ENCODE data around the gene OXA1L.
A peak's percentile ranks its signal among the peaks of the same experiment; 100 is the strongest.
"Not testable (repeated sequence)": the region's sequence is repeated elsewhere in the genome, so short reads cannot be mapped to it uniquely, and the experiment has no call there.

The OXA1L gene

GRCh38 chr14:22747769-22748168, 18.7 kb upstream of the OXA1L start:
- H3K4me3 Mint-ChIP-seq = no peak overlapping the region
- peaks cover 2% of the 10 kb centered on the region for H3K36me3 Mint-ChIP-seq (ENCODE audit: insufficient read depth)
- no peak for ATAC-seq (replicated peaks)
- H3K27ac Mint-ChIP-seq = no peak overlapping the region
- DNase-seq = no peak
- H3K9me3 Mint-ChIP-seq = no peaks in the 10 kb centered on the region
- H3K27me3 Mint-ChIP-seq = peaks cover 18% of the 10 kb centered on the region in 2 donors
- no peaks in the 10 kb centered on the region for H3K4me1 Mint-ChIP-seq (ENCODE audit: low read depth in 2 of 2)

DNA sequence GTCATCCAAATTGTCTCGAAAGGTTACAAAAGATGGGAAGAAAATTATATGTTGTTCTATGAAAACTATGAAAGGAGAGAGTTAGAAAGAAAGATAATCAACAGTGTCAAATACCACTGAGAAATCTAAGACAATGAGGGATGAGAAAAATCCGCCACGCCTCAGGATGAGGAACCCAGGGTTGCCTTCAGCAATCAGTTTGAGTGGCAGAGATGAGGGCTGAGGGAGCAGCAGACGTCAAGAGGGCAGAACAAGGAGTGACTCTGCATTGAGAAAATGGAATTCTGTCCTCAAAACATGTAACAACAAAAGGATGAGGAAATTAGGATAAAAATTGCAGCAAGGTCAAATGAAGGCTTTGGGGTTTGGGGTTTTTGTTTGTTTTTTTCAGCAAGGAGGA, 18.3 kb upstream of the OXA1L start:
- Mint-ChIP-seq H3K36me3 (ENCODE audit: insufficient read depth) (peaks cover 2% of the 10 kb centered on the region), H3K27me3 (peaks cover 20 to 22% of the 10 kb centered on the region in 2 donors), H3K4me1 (ENCODE audit: low read depth in 2 of 2) (no peaks in the 10 kb centered on the region), H3K9me3 (no peaks in the 10 kb centered on the region), H3K4me3 (no peak overlapping the region), H3K27ac (peak overlapping the region in 1 of 2 donors; percentile 59)
- ATAC-seq (replicated peaks) (no peak), DNase-seq (no peak)

DNA sequence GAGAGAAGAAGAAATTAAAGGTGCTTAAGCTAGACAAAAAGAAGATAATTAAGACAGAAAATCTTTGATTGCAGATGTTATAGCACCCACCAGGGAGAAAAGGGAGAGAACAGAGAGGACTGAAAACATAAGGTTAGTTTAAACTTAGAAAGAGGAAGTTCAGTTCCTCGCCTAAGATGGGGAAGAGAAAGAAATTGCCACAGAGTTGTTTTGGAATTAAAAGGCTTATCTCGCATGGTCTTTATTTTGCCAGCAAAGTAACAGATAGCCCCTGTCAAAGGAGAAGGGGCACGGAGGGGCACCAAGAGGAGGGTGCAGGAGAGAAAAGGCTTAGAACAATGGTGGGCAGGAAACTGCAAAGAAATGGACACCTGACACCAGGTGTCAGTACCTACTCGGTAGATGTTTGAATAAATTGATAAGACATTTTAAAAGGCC, 17.8 kb upstream of the OXA1L start:
- Mint-ChIP-seq H3K9me3 (no peaks in the 10 kb centered on the region), H3K27me3 (peaks cover 22 to 26% of the 10 kb centered on the region in 2 donors), H3K36me3 (ENCODE audit: insufficient read depth) (peaks cover 2% of the 10 kb centered on the region), H3K4me3 (no peak overlapping the region), H3K4me1 (ENCODE audit: low read depth in 2 of 2) (no peaks in the 10 kb centered on the region), H3K27ac (peak overlapping the region in 1 of 2 donors; percentile 59)
- ATAC-seq (replicated peaks) (no peak), DNase-seq (no peak)

- Mint-ChIP-seq H3K36me3 (ENCODE audit: insufficient read depth) (peaks cover 2% of the 10 kb centered on the region), H3K4me1 (ENCODE audit: low read depth in 2 of 2) (no peaks in the 10 kb centered on the region), H3K27me3 (peaks cover 25 to 26% of the 10 kb centered on the region in 2 donors), H3K4me3 (no peak overlapping the region), H3K9me3 (no peaks in the 10 kb centered on the region), H3K27ac (no peak overlapping the region)
- ATAC-seq (replicated peaks) = no peak
- DNase-seq = no peak
Measured at GRCh38 chr14:22752422-22752821, 14.1 kb upstream of the OXA1L start.

GRCh38 chr14:22753586-22753985, 12.9 kb upstream of the OXA1L start:
- no peaks in the 10 kb centered on the region for H3K4me1 Mint-ChIP-seq (ENCODE audit: low read depth in 2 of 2)
- H3K9me3 Mint-ChIP-seq = no peaks in the 10 kb centered on the region
- H3K27me3 Mint-ChIP-seq = peaks cover 25 to 26% of the 10 kb centered on the region in 2 donors
- H3K4me3 Mint-ChIP-seq = no peak overlapping the region
- H3K27ac Mint-ChIP-seq = no peak overlapping the region
- ATAC-seq (replicated peaks) (no peak), DNase-seq (no peak)
- H3K36me3 Mint-ChIP-seq (ENCODE audit: insufficient read depth) = peaks cover 2% of the 10 kb centered on the region

GRCh38 chr14:22757972-22758650, 8.4 kb upstream of the OXA1L start:
- not testable (repeated sequence) for H3K4me1 Mint-ChIP-seq (ENCODE audit: low read depth in 2 of 2); DNase-seq; H3K9me3 Mint-ChIP-seq; H3K36me3 Mint-ChIP-seq (ENCODE audit: insufficient read depth); H3K27ac Mint-ChIP-seq; ATAC-seq (replicated peaks); H3K27me3 Mint-ChIP-seq; H3K4me3 Mint-ChIP-seq

DNA sequence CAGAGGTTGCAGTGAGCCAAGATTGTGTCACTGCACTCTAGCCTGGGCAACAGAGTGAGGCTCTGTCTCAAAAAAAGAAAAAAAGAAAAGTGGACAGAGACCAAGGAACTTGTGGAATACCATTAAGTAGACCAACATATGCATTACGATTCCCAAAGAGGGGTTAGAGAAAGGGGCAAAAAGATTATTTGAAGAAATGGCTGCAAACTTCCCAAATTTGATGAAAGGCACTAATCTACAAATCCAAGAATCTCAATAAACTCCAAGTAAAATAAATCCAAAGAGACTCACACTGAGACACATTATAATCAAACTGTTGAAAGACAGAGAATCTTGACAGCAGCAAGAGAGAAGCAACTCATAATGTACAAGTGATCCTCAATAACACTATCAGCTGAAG, 4.8 kb upstream of the OXA1L start:
- no peak overlapping the region for H3K4me3 Mint-ChIP-seq
- ATAC-seq (replicated peaks) (no peak), DNase-seq (no peak)
- no peak overlapping the region for H3K27ac Mint-ChIP-seq
- peaks cover 10% of the 10 kb centered on the region for H3K36me3 Mint-ChIP-seq (ENCODE audit: insufficient read depth)
- H3K27me3 Mint-ChIP-seq = no peaks in the 10 kb centered on the region
- no peaks in the 10 kb centered on the region for H3K9me3 Mint-ChIP-seq
- H3K4me1 Mint-ChIP-seq (ENCODE audit: low read depth in 2 of 2) = peaks cover 5 to 6% of the 10 kb centered on the region in 2 donors

GRCh38 chr14:22764382-22764781, 2.1 kb upstream of the OXA1L start:
- Mint-ChIP-seq H3K4me3 (no peak overlapping the region), H3K4me1 (ENCODE audit: low read depth in 2 of 2) (peaks cover 23 to 28% of the 10 kb centered on the region in 2 donors), H3K36me3 (ENCODE audit: insufficient read depth) (peaks cover 14% of the 10 kb centered on the region), H3K27me3 (no peaks in the 10 kb centered on the region), H3K27ac (no peak overlapping the region), H3K9me3 (no peaks in the 10 kb centered on the region)
- ATAC-seq (replicated peaks) (no peak), DNase-seq (no peak)

GRCh38 chr14:22767323-22767589, 768 bp downstream of the OXA1L start:
- ATAC-seq (replicated peaks) (no peak), DNase-seq (no peak)
- peak overlapping the region; percentile 96 to 97 for H3K27ac Mint-ChIP-seq
- H3K36me3 Mint-ChIP-seq (ENCODE audit: insufficient read depth) = peaks cover 42% of the 10 kb centered on the region
- no peaks in the 10 kb centered on the region for H3K9me3 Mint-ChIP-seq
- no peaks in the 10 kb centered on the region for H3K27me3 Mint-ChIP-seq
- H3K4me3 Mint-ChIP-seq = peak overlapping the region; percentile 92 to 94
- H3K4me1 Mint-ChIP-seq (ENCODE audit: low read depth in 2 of 2) = peaks cover 23 to 31% of the 10 kb centered on the region in 2 donors

- peaks cover 49% of the 10 kb centered on the region for H3K36me3 Mint-ChIP-seq (ENCODE audit: insufficient read depth)
- peak overlapping the region in 1 of 2 donors; percentile 79 for H3K27ac Mint-ChIP-seq
- peaks cover 23 to 31% of the 10 kb centered on the region in 2 donors for H3K4me1 Mint-ChIP-seq (ENCODE audit: low read depth in 2 of 2)
- DNase-seq (no peak), ATAC-seq (replicated peaks) (no peak)
- no peaks in the 10 kb centered on the region for H3K27me3 Mint-ChIP-seq
- peak overlapping the region in 1 of 2 donors; percentile 94 for H3K4me3 Mint-ChIP-seq
- no peaks in the 10 kb centered on the region for H3K9me3 Mint-ChIP-seq
Measured at GRCh38 chr14:22768947-22769346, 2.5 kb downstream of the OXA1L start.

- peaks cover 23 to 31% of the 10 kb centered on the region in 2 donors for H3K4me1 Mint-ChIP-seq (ENCODE audit: low read depth in 2 of 2)
Measured at GRCh38 chr14:22769369-22769768, 2.9 kb downstream of the OXA1L start.

GRCh38 chr14:22770481-22771187, 4.1 kb downstream of the OXA1L start:
- ATAC-seq (replicated peaks) (no peak), DNase-seq (no peak)
- H3K4me1 Mint-ChIP-seq (ENCODE audit: low read depth in 2 of 2) = peaks cover 23 to 31% of the 10 kb centered on the region in 2 donors
- peak overlapping the region in 1 of 2 donors; percentile 46 for H3K27ac Mint-ChIP-seq
- peaks cover 49% of the 10 kb centered on the region for H3K36me3 Mint-ChIP-seq (ENCODE audit: insufficient read depth)
- no peaks in the 10 kb centered on the region for H3K27me3 Mint-ChIP-seq
- no peak overlapping the region for H3K4me3 Mint-ChIP-seq
- H3K9me3 Mint-ChIP-seq = no peaks in the 10 kb centered on the region

More at GRCh38 chr14:22769369-22769768, 2.9 kb downstream of the OXA1L start:
- H3K27me3 Mint-ChIP-seq = no peaks in the 10 kb centered on the region
- ATAC-seq (replicated peaks) = no peak
- no peak for DNase-seq
- peaks cover 49% of the 10 kb centered on the region for H3K36me3 Mint-ChIP-seq (ENCODE audit: insufficient read depth)
- H3K27ac Mint-ChIP-seq = no peak overlapping the region
- H3K4me3 Mint-ChIP-seq = no peak overlapping the region
- H3K9me3 Mint-ChIP-seq = no peaks in the 10 kb centered on the region

- DNase-seq = no peak
- Mint-ChIP-seq H3K36me3 (ENCODE audit: insufficient read depth) (peaks cover 45% of the 10 kb centered on the region), H3K4me3 (no peak overlapping the region), H3K27ac (no peak overlapping the region), H3K4me1 (ENCODE audit: low read depth in 2 of 2) (peaks cover 10 to 17% of the 10 kb centered on the region in 2 donors), H3K9me3 (no peaks in the 10 kb centered on the region), H3K27me3 (no peaks in the 10 kb centered on the region)
- no peak for ATAC-seq (replicated peaks)
Measured at GRCh38 chr14:22772725-22773124, 6.2 kb downstream of the OXA1L start.
